ENCODE data around the gene TRAK1. TPM values are rescaled to one million over a fixed set of nuclear protein-coding genes. Genes with fewer than 3 reads are reported as not detected.

Gene TRAK1
- polyA plus RNA-seq, 3 donors from 2014 or later = 2.1 to 7.8 (median 4.4) TPM

- H3K4me1 Mint-ChIP-seq = no peaks in the 10 kb centered on the region
- H3K27ac Mint-ChIP-seq = no peak overlapping the region
- DNase-seq = no peak
- peaks cover 0 to 5% (median 0%) of the 10 kb centered on the region in 6 donors for H3K9me3 Mint-ChIP-seq
- peaks cover 10 to 24% (median 13%) of the 10 kb centered on the region in 3 donors for H3K27me3 Mint-ChIP-seq (ENCODE audit: low read depth in 3 of 3)
- no peak overlapping the region for H3K4me3 Mint-ChIP-seq
- peaks cover 0 to 3% (median 3%) of the 10 kb centered on the region in 3 donors for H3K36me3 Mint-ChIP-seq
Observed at GRCh38 chr3:42236611-42237010, 145.5 kb downstream of the TRAK1 start.

GRCh38 chr3:42246091-42246490 lies 154.9 kb downstream of the TRAK1 start:
- no peak for DNase-seq
- Mint-ChIP-seq H3K27ac (no peak overlapping the region), H3K27me3 (ENCODE audit: low read depth in 3 of 3) (peaks cover 6 to 16% (median 6%) of the 10 kb centered on the region in 3 donors), H3K4me3 (no peak overlapping the region), H3K36me3 (no peaks in the 10 kb centered on the region), H3K9me3 (peaks cover 0 to 2% (median 0%) of the 10 kb centered on the region in 6 donors), H3K4me1 (peaks cover 3 to 7% of the 10 kb centered on the region in 2 donors)

- Mint-ChIP-seq H3K4me1 (peaks cover 3 to 7% of the 10 kb centered on the region in 2 donors), H3K27me3 (ENCODE audit: low read depth in 3 of 3) (peaks cover 2 to 14% (median 3%) of the 10 kb centered on the region in 3 donors), H3K36me3 (no peaks in the 10 kb centered on the region), H3K27ac (no peak overlapping the region), H3K4me3 (no peak overlapping the region), H3K9me3 (peaks cover 0 to 2% (median 0%) of the 10 kb centered on the region in 6 donors)
- peak in 2 of 3 donors; percentile 9 to 10 for DNase-seq
Observed at GRCh38 chr3:42247576-42248027, 156.4 kb downstream of the TRAK1 start.

GRCh38 chr3:42250761-42251160 lies 159.6 kb downstream of the TRAK1 start:
- no peaks in the 10 kb centered on the region for H3K9me3 Mint-ChIP-seq
- peaks cover 3 to 17% (median 3%) of the 10 kb centered on the region in 3 donors for H3K27me3 Mint-ChIP-seq (ENCODE audit: low read depth in 3 of 3)
- H3K27ac Mint-ChIP-seq = no peak overlapping the region
- DNase-seq = no peak
- H3K4me3 Mint-ChIP-seq = no peak overlapping the region
- H3K36me3 Mint-ChIP-seq = no peaks in the 10 kb centered on the region
- peaks cover 3 to 7% of the 10 kb centered on the region in 2 donors for H3K4me1 Mint-ChIP-seq

GRCh38 chr3:42254566-42254965 lies 163.4 kb downstream of the TRAK1 start:
- Mint-ChIP-seq H3K4me1 (no peaks in the 10 kb centered on the region), H3K27me3 (ENCODE audit: low read depth in 3 of 3) (peaks cover 0 to 12% (median 3%) of the 10 kb centered on the region in 3 donors), H3K4me3 (no peak overlapping the region), H3K9me3 (no peaks in the 10 kb centered on the region), H3K36me3 (no peaks in the 10 kb centered on the region), H3K27ac (no peak overlapping the region)
- DNase-seq = no peak

GRCh38 chr3:42256135-42256819 lies 165.1 kb downstream of the TRAK1 start:
- Mint-ChIP-seq H3K27ac (no peak overlapping the region), H3K4me3 (no peak overlapping the region), H3K27me3 (ENCODE audit: low read depth in 3 of 3) (peaks cover 0 to 13% (median 3%) of the 10 kb centered on the region in 3 donors), H3K4me1 (no peaks in the 10 kb centered on the region), H3K9me3 (no peaks in the 10 kb centered on the region), H3K36me3 (no peaks in the 10 kb centered on the region)
- no peak for DNase-seq

- H3K9me3 Mint-ChIP-seq = no peaks in the 10 kb centered on the region
- H3K36me3 Mint-ChIP-seq = no peaks in the 10 kb centered on the region
- no peak overlapping the region for H3K4me3 Mint-ChIP-seq
- no peak overlapping the region for H3K27ac Mint-ChIP-seq
- no peaks in the 10 kb centered on the region for H3K4me1 Mint-ChIP-seq
- no peak for DNase-seq
- H3K27me3 Mint-ChIP-seq (ENCODE audit: low read depth in 3 of 3) = peaks cover 0 to 16% (median 3%) of the 10 kb centered on the region in 3 donors
Observed at GRCh38 chr3:42257007-42257406, 165.8 kb downstream of the TRAK1 start.

- Mint-ChIP-seq H3K4me1 (no peaks in the 10 kb centered on the region), H3K27ac (no peak overlapping the region), H3K27me3 (ENCODE audit: low read depth in 3 of 3) (peaks cover 6 to 11% (median 9%) of the 10 kb centered on the region in 3 donors), H3K4me3 (no peak overlapping the region), H3K36me3 (no peaks in the 10 kb centered on the region), H3K9me3 (no peaks in the 10 kb centered on the region)
- no peak for DNase-seq
Observed at GRCh38 chr3:42262525-42262924, 171.4 kb downstream of the TRAK1 start.

- H3K4me1 Mint-ChIP-seq = no peaks in the 10 kb centered on the region
- no peaks in the 10 kb centered on the region for H3K36me3 Mint-ChIP-seq
- no peak overlapping the region for H3K4me3 Mint-ChIP-seq
- no peaks in the 10 kb centered on the region for H3K9me3 Mint-ChIP-seq
- H3K27ac Mint-ChIP-seq = no peak overlapping the region
- peaks cover 6 to 13% (median 9%) of the 10 kb centered on the region in 3 donors for H3K27me3 Mint-ChIP-seq (ENCODE audit: low read depth in 3 of 3)
- DNase-seq = no peak
Observed at GRCh38 chr3:42263354-42264346, 172.5 kb downstream of the TRAK1 start.

- Mint-ChIP-seq H3K36me3 (no peaks in the 10 kb centered on the region), H3K27me3 (ENCODE audit: low read depth in 3 of 3) (peaks cover 9 to 13% (median 13%) of the 10 kb centered on the region in 3 donors), H3K4me1 (no peaks in the 10 kb centered on the region), H3K9me3 (no peaks in the 10 kb centered on the region), H3K4me3 (no peak overlapping the region), H3K27ac (no peak overlapping the region)
- no peak for DNase-seq
Observed at GRCh38 chr3:42264399-42265058, 173.4 kb downstream of the TRAK1 start.

GRCh38 chr3:42265059-42265991 lies 174.2 kb downstream of the TRAK1 start:
- Mint-ChIP-seq H3K4me3 (no peak overlapping the region), H3K4me1 (no peaks in the 10 kb centered on the region), H3K36me3 (no peaks in the 10 kb centered on the region), H3K27me3 (ENCODE audit: low read depth in 3 of 3) (peaks cover 9 to 13% (median 13%) of the 10 kb centered on the region in 3 donors), H3K9me3 (peaks cover 0 to under 1% (median 0%) of the 10 kb centered on the region in 6 donors), H3K27ac (no peak overlapping the region)
- DNase-seq = no peak

- DNase-seq = no peak
- H3K4me3 Mint-ChIP-seq = no peak within 1 kb of the TSS
- peaks cover 11 to 16% (median 13%) of the 10 kb centered on the region in 3 donors for H3K27me3 Mint-ChIP-seq (ENCODE audit: low read depth in 3 of 3)
- peaks cover 0 to 4% (median 0%) of the 10 kb centered on the region in 6 donors for H3K9me3 Mint-ChIP-seq
- H3K36me3 Mint-ChIP-seq = no peaks in the 10 kb centered on the region
- H3K4me1 Mint-ChIP-seq = no peaks in the 10 kb centered on the region
- H3K27ac Mint-ChIP-seq = no peak within 1 kb of the TSS
Observed at GRCh38 chr3:42266085-42266484, 174.9 kb downstream of the TRAK1 start, which contains the start of gene CCK. Gene CCK, minus strand, starts transcription at chr3:42266185. Its CDS starts 2,555 bp downstream, at chr3:42263630.

All from immature natural killer cell (primary cell).